Fibroblast of peridontal ligament (primary cell): ENCODE data around the gene PRPF31.
"Not testable (repeated sequence)": the region's sequence is repeated elsewhere in the genome, so short reads cannot be mapped to it uniquely, and the experiment has no call there.

ENCODE experiments used
- DNase-seq: peaks from one replicate; pipeline ENCODE4 v3.0.0-alpha.2; 2010; ENCODE audit errors: extremely low read depth

Gene PRPF31, protein sequence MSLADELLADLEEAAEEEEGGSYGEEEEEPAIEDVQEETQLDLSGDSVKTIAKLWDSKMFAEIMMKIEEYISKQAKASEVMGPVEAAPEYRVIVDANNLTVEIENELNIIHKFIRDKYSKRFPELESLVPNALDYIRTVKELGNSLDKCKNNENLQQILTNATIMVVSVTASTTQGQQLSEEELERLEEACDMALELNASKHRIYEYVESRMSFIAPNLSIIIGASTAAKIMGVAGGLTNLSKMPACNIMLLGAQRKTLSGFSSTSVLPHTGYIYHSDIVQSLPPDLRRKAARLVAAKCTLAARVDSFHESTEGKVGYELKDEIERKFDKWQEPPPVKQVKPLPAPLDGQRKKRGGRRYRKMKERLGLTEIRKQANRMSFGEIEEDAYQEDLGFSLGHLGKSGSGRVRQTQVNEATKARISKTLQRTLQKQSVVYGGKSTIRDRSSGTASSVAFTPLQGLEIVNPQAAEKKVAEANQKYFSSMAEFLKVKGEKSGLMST

DNA sequence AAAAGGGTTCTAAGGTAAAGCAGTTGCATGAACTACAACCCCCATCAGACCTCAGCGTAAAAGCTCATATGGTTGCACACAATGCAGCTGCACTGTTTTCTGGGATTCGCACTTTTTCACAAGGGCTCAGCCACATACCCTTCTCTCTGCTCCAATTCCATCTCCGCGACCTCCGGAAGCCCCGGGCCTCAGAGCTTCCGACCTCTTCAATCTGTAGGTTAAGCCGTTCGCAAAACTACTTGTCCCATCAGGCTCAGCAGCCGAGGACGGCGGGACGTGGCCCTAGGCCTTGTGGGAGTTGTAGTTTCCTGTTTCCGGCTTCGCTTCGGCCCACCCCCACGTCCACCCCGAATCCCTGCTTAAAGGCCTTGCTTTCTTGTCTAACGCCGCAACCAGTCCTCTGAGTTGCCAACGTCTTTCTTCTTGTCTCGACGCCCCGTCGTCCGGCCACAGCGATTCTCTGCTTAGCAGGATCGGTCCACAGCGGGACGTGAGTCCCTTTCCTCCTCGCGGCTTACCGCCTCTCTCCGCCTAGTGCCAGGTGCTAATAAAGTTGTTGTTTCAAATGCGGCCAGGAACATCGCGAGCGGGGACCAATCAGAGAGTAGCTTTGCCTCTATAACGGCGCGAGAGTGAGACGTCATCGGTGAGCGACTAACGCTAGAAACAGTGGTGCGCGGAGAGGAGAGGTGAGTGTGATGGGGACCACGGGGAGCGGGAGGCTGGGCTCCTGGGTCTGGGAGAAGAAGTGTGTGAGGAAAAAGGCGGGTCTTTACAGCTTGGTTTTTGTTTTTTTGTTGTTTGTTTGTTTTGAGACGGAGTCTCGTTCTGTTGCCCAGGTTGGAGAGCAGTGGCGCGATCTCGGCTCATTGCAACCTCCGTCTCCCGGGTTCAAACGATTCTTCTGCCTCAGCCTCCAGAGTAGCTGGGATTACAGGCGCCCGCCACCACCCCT is at the start of gene PRPF31, which contains the start of gene TFPT:
PRPF31 (plus strand) TSS at position 646 of the 955 bp plus-strand sequence. CDS start 2,525 bp downstream, outside the sequence.
TFPT (minus strand) TSS at position 549 of the 955 bp plus-strand sequence; CDS start at position 161, 388 bp downstream.
- DNase-seq, result peak; percentile 99

DNA sequence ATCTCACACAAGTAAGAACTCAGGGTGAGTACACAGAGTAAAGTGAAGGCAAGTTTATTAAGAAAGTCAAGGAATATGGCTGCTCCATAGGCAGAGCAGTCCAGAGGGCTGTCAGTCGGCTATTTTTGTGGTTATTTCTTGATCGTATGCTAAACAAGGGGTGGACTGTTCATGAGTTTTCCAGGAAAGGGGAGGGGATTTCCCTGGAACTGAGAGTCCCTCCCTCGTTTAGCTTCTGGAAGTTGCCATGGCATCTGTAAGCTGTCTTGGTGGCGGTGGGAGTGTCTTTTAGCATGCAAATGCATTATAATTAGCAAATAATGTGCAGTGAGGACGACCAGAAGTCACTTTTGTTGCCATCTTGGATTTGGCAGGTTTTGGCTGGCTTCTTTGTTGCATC is 46.1 kb upstream of the PRPF31 start:
- DNase-seq, result no peak

DNA sequence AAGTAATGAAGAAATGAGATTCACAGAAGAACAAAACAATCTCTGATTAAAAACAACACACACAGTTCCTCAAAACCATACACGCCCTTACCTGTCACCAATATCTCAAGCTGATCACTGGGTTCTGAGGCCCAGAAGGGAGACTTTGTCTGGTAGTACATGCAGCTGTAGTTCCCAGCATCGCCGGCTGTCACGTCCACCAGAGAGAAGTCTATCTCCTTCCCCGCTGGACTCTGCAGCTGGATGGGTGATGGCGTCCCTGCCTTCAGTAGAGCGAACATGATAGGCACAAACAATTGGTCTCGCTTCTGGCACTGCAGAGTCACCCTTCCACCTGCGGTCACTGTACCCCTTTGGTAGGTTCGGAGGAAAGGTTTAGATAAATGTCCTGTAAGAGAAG is 41.7 kb upstream of the PRPF31 start:
- DNase-seq, result no peak

DNA sequence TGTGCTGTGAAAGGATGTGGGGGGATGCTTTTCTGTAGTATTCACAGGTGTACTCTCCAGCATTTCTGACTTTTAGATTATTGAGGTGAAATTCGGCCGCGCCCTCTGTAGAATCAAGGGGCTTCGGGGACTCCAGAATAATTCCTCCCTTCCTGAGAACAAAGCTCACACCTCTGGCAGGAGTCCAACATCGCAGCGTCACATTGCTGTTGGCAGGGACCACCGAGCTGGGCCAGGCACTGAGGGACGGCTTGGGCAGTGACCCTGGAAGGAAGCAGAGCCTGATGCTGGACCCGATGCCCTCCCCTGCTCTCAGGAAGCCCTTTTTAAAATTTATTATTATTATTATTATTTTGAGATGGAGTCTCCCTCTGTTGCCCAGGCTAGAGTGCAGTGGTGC is 40.7 kb upstream of the PRPF31 start:
- no peak for DNase-seq

DNA sequence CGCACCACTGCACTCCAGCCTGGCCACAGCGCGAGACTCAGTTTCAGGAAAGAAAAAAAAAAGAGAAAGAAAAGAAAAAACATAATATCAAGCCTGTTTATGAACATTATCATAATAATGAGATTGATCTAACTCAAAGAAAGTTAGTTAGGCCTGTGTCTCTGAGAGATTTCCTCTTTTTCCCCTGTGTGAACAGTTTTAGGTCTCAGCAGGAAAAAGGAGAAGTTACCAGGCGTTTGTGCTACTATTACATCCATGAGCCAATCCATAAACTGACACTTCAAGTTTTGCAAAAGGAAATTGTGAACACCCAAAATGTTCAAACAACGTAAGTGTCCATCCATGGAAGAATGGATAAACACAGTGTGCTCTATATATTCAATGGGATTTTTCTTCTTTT is 38.2 kb upstream of the PRPF31 start:
- DNase-seq, result no peak

DNA sequence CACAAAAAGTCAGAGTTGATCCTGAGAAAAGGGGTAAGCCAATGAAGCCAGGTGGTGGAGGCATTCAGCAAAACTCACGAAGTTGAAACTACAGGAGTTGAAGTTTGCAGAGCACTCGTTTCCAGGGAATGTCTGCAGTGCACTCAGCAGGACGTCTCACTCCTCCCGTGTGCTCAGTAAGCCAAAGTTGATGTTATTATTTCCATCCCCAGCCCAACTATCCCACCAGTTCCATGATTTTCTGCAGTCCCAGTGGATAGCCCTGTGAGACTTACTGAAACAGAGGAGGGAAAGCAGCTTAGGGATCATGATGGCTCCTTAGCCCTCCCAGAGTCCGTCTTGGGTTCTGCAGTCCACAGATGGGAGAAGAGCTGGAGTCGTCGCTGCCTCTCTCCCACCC is 34.5 kb upstream of the PRPF31 start, which contains the start of gene TARM1:
TARM1 (minus strand) TSS at position 334 of the 400 bp plus-strand sequence; CDS start at position 309, 25 bp downstream.
- no peak for DNase-seq

DNA sequence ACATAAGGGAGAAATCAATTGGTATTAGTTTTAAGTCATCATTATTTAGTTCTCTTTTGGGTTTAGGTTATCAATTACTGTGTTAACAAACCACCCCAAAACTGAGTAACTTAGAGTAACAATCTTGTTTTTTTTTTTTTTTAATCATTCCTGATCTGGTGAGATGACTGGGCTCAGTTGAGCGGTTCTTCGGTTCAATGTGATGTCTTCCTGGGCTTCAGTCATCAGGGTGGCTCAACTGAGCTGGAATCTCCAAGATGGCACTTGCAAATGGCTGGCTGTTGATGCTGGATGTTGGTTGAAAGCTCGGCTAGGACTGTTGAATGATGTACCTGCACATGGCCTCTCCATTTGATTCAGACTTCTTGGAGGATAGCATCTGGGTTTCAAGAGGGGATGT is 31.1 kb upstream of the PRPF31 start:
- DNase-seq, result no peak

DNA sequence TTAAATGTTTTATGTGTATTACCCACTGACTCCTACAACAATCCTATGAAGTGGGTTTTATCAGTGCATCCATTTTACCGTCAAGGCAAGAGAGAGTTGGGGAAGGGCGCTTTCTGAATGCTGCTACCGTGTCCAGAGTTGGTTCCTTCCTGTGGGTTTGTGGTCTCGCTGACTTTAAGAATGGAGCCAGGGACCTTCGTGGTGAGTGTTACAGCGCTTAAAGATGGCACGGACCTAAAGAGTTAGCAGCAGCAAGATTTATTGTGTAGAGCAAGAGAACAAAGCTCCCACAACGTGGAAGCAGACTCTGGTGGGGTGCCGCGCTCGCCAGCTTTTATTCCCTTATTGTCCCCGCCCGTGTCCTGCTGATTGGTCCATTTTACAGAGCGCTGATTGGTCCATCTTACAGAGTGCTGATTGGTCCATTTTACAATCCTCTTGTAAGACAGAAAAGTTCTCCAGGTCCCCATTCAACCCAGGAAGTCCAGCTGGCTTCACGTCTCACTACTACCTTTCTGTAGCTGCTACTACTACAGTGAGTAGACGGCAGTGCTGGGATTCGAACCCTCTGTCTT is 21.0 kb upstream of the PRPF31 start:
- no peak for DNase-seq

DNA sequence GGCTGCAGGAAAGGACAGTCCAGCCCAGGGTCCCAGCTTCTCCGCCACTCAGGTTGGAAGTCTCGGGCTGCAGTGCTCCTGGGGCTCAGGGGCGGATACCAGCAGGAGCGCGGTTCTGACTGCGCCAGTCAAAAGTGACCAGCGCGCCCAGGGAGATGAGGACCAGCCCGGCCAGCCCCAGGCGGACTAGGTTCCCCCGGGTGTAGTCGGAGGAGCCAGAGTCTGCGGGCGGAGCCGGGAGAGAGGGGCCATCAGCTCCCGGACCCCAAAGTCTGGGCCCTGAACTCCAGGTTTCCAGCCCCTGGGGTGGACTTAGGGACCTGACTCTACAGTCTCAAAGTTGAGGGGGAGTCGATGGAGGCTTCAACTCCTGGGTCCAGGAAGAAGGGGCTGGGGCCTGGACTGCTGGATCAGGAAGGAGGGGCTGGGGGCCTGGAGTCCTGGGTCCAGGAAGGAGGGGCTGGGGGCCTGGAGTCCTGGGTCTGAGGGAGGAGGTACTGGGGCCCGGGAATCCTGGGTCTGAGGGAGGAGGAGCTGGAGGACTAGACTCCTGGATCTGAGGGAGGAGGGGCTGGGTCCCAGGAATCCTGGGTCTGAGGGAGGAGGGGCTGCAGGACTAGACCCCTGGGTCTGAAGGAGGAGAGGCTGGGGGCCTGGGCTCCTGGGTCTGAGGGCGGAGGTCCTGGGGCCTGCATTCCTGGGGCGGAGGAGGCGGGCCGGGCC is 20.3 kb upstream of the PRPF31 start:
- no peak for DNase-seq

DNA sequence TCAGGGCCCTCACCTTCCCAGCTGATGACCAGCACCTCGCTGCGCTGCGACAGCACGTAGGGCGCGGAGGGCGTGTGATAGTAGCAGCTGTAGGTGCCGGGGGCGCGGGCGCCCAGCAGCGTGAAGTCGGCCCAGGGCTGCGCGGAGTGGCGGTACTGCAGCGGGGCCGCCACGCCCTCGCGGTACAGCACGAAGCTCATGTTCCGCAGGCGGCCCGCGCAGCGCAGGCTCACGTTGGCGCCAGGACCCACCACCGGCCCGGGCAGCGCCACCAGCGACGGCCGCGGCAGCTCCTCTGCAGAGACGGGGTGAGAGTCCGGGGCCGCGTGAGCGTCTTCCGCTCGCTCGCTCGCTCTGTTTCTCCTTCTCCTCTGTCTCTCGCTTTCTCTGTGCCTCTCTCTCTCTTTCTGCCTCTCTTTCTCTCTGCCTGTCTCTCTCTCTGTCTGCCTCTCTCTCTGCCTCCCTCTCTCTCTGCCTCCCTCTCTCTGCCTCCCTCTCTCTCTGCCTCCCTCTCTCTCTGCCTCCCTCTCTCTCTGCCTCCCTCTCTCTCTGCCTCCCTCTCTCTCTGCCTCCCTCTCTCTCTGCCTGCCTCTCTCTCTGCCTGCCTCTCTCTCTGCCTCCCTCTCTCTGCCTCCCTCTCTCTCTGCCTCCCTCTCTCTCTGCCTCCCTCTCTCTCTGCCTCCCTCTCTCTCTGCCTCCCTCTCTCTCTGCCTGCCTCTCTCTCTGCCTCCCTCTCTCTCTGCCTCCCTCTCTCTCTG is 19.5 kb upstream of the PRPF31 start:
- DNase-seq, result peak; percentile 26

DNA sequence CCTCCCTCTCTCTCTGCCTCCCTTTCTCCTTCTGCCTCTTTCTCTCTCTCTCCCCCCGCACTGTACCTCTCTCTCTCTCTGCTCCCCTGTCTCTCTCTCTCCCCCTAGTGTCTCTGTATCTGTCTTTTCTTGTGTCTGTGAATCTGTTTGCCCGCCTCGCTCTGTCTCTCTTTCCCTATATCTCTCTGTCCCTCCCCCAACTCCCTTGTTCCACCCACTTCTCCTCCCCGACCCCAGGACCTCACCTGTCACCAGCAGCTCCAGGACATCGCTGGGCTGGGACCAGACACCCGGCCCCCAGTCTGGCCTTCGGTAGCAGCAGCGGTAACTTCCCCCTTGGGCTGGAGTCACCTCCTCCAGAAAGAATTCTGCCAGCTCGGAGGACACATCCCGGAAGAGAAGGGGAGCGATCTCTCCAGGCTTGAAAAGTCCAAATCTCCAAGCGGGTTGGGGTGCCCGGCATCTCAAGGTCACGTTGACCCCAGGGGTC is 18.9 kb upstream of the PRPF31 start:
- DNase-seq, result peak; percentile 62

DNA sequence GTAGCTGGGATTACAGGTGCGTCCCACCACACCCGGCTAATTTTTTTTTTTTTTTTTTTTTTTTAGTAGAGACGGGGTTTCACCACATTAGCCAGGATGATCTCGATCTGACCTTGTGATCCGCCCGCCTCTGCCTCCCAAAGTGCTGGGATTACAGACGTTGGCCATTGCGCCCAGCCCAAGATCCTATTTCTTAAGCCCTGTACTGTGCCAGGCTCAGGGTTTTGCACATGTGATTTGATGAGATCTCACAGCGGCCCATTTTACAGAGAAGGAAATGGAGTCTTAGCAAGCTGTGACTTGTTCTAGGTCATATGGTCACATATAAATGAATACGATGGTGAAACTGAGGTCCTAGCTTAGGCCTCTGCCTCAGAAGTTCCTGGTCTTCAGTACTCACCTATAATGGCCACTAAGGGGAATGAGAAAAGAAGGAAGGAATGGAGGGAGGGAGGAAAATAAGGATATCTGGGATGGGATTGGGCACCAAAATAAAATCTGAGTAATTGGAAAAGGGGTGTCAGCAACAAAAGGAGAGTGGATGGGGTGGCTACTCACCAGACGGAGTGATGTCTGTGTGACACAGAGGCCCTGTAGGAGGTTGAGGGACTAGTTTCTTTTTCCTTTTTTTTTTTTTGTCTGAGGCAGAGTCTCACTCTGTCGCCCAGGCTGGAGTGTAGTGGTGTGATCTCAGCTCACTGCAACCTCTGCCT is 16.2 kb upstream of the PRPF31 start:
- no peak for DNase-seq

DNA sequence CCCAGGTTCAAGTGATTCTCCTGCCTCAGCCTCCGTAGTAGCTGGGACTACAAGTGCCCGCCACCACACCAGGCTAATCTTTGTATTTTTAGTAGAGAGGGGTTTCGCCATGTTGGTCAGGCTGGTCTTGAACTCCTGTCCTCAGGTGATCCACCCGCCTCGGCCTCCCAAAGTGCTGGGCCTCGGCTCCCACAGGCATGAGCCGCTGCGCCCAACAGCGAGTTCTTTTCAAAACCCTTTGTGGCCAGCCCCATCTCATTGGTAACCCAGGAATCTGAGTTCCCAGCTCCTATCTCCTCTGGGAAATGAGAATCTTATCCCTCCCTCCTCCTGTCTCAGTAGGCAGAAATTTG is 15.7 kb upstream of the PRPF31 start:
- DNase-seq, result not testable (repeated sequence)

DNA sequence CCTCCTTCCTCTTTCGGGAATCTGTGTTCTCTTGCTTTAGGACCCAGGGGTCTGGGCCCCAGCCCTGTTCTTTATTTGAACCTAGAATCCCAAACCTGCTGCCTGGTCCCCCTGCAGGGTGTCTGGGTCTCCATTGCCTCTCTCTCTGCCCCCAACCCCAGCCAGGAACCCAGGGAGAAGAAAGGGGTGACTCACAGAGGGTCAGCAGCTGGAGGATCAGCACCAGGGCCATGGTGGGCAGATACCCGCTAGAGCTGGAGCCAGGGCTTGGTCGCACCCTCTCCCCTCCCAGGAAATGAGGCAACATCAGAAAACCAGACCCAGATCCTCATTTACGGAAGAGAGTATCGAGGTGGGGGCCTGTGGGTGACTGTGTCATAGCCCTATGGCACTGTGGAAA is 15.0 kb upstream of the PRPF31 start, which contains the start of gene OSCAR:
OSCAR (minus strand) TSS at position 243 of the 400 bp plus-strand sequence; CDS start at position 232, 11 bp downstream.
- DNase-seq, result no peak

DNA sequence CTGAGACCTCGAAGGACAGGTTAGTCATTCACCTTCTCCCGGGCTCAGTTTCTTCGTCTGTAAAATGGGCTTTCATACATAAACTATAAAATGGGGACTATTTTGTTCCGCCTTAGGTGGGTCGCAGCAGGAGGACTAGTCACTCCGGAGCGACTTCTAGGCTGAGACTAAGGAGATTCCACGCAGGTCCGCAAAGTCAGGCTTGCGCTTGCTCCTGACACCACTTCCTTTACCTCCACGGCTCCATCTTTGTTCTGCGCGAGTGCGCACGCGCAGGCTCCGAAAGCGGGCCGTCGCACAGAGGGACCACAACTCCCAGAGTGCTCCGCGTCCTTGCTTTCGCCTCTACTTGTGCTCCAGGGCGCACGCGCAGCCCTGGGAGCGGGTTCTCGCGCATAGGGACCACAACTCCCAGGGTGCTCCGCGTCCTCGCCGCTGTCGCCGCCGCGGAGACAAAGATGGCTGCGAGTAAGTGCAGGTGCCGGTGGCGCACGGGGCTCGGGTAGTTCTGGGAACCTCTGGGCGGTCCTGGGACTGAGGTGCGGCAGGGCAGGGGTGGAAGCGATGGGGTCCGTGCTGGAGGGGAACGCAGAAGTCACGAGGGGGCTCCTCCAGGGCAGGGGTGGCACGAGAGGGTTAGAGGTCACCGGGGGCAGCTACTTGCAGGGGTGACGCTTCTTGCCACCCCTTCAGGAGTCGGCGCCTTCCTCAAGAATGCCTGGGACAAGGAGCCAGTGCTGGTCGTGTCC is 13.0 kb upstream of the PRPF31 start, which contains the start of gene NDUFA3:
NDUFA3 (plus strand) TSS at position 435 of the 749 bp plus-strand sequence; CDS start at position 459, 24 bp downstream.
- peak; percentile 97 for DNase-seq

DNA sequence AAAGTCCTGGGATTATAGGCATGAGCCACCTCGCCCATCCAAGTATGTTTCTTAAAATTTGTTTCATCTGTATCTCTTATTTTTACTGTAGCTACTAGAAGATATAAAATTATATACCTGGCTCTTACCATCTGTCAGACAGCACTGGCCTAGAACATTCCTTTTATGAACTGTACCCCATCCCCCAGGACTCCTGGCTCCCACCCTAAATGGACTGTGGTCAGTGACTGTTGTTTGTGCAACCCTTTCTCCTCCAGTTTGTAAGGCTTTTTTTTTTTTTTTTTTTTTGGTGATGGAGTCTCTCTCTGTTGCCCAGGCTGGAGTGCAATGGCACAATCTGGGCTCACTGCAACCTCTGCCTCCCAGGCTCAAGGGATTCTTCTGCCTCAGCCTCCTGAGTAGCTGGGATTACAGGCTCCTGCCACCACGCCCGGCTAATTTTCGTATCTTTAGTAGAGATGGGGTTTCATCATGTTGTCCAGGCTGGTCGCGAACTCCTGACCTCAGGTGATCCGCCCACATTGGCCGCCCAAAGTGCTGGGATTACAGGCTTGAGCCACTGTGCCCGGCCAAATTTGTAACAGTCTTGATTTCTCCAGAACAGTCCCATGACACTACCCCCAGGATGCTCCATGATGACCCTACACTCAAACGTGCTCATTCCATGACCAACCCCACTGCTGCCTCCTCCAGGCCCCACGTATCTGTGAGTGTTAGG is 10.4 kb upstream of the PRPF31 start:
- no peak for DNase-seq

DNA sequence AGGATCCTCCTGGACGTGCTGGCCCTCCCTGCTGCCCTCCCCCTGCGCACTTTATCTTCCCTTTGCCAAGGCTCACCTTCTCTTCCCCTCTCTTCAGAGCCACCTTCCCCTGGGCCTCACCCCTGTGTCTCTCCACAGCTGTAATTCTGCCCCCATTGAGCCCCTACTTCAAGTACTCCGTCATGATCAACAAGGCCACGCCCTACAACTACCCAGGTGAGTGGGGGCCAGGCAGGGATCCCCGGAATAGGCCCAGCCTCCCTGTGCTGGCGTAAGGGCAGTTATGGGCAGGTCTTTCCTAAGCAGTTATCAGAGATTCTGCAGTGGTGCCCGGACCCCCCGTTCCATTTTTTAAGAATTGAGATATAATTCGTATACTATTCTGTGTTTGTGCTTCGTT is 9.8 kb upstream of the PRPF31 start:
- DNase-seq, result no peak

DNA sequence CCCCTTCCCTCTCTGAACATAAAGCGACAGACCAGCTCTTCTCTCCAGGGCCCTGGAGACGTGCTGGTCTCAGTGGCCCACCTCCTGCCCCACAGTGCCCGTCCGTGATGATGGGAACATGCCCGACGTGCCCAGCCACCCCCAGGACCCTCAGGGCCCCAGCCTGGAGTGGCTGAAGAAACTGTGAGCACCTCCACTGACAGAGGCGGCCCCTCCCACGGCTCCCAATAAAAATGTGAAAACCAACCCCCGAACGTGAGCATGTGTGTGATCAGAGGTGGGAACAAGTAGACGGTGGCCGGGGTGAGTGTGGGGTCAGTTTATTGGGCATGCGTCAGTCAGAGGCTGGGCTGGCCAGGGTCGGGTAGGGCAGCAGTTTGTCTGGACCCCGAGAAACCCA is 8.8 kb upstream of the PRPF31 start:
- no peak for DNase-seq
